OCI-LY3 (cell line): ENCODE results near the gene DTX4.

ENCODE experiments used
- EZH2phosphoT487 ChIP-seq: fragments of 200-600 bp; shearing (Covaris generic); IDR thresholded peaks from 2 replicates; pipeline ENCODE4 v1.6.1; 2018; ENCODE audit warnings: antibody characterized with exemption, mixed run types, low read depth
- TF ChIP-seq, protein P1 (sequence below): fragments of 200-600, 300-600 bp; sonication (generic); IDR thresholded peaks from 2 replicates; pipeline ENCODE4 v1.5.1; 2014; ENCODE audit warnings: antibody characterized with exemption, low read length, low read depth

DNA sequence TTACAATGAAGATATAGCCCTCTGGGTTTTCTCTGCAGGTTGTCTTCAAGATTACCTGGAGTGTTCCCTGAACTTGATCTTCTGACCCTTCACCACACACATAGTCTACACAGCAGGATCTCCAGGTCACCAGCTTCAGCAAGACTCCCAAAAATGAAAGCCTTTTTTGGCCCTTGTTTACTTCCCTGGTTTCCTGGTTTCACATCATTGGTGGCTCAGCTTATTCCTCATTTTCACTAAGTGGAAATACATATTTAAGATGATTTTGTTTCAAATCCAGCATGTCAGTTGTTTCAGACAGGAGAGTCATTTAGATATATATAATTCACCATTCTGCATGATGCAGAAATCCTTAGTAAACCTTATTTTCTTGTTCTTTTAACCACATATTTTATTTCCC lies 82.4 kb downstream of the DTX4 start:
- TF ChIP-seq, protein P1, sequence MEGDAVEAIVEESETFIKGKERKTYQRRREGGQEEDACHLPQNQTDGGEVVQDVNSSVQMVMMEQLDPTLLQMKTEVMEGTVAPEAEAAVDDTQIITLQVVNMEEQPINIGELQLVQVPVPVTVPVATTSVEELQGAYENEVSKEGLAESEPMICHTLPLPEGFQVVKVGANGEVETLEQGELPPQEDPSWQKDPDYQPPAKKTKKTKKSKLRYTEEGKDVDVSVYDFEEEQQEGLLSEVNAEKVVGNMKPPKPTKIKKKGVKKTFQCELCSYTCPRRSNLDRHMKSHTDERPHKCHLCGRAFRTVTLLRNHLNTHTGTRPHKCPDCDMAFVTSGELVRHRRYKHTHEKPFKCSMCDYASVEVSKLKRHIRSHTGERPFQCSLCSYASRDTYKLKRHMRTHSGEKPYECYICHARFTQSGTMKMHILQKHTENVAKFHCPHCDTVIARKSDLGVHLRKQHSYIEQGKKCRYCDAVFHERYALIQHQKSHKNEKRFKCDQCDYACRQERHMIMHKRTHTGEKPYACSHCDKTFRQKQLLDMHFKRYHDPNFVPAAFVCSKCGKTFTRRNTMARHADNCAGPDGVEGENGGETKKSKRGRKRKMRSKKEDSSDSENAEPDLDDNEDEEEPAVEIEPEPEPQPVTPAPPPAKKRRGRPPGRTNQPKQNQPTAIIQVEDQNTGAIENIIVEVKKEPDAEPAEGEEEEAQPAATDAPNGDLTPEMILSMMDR, result no peak
- TF ChIP-seq EZH2phosphoT487, result no peak
